A549 (cell line): ENCODE results near the gene KAT8.

Experiments used
- CBX2 ChIP-seq: fragments of 200-600 bp; sonication (generic); IDR thresholded peaks from 2 replicates; pipeline ENCODE4 v1.6.1; 2016; ENCODE audit warnings: low read depth, mild to moderate bottlenecking, borderline replicate concordance
- CHD2 ChIP-seq: fragments of 150-350 bp; IDR thresholded peaks from 2 replicates; pipeline ENCODE4 v1.6.1; 2014; ENCODE audit warnings: low read length; ENCODE audit not compliant: partially characterized antibody
- CTCF ChIP-seq: fragments of >200 bp; sonication (Bioruptor Twin); formaldehyde crosslinking; IDR thresholded peaks from 3 replicates; pipeline ENCODE4 v1.5.1; 2016
- E2F6 ChIP-seq: IDR thresholded peaks from 2 replicates; pipeline ENCODE4 v1.6.1; 2012; ENCODE audit warnings: low read depth, borderline replicate concordance
- JUN ChIP-seq, 2 experiments: fragments of >200 bp; sonication (Bioruptor Twin); formaldehyde crosslinking; IDR thresholded peaks; 2 replicates in 1 of 2; 3 replicates in 1 of 2; pipeline ENCODE4 v1.6.1; 2016 to 2017
- MAFK ChIP-seq: fragments of 450-650 bp; IDR thresholded peaks from 2 replicates; pipeline ENCODE4 v1.6.1; 2014; ENCODE audit not compliant: partially characterized antibody
- MYC ChIP-seq: IDR thresholded peaks from 2 replicates; pipeline ENCODE4 v1.6.1; 2012; ENCODE audit warnings: mild to moderate bottlenecking, inconsistent platforms, low read length, improper control_type of control experiment, borderline replicate concordance
- NFE2L2 ChIP-seq: fragments of 150-350 bp; conservative IDR thresholded peaks from 2 replicates; pipeline ENCODE4 v1.6.1; 2014; ENCODE audit warnings: low read length
- NR3C1 ChIP-seq: fragments of >200 bp; sonication (Bioruptor Twin); formaldehyde crosslinking; IDR thresholded peaks from 3 replicates; pipeline ENCODE4 v1.6.1; 2017
- PBX3 ChIP-seq: IDR thresholded peaks from 2 replicates; pipeline ENCODE4 v1.6.1; 2012
- POLR2A ChIP-seq: IDR thresholded peaks from 2 replicates; pipeline ENCODE4 v1.6.1; 2012; ENCODE audit warnings: mild to moderate bottlenecking, low read length
- SMC3 ChIP-seq: fragments of >200 bp; sonication (Bioruptor Twin); formaldehyde crosslinking; IDR thresholded peaks from 3 replicates; pipeline ENCODE4 v1.6.1; 2018; ENCODE audit warnings: inconsistent platforms
- ZFP36 ChIP-seq: fragments of 450-650 bp; IDR thresholded peaks from 2 replicates; pipeline ENCODE4 v1.6.1; 2014; ENCODE audit warnings: borderline replicate concordance; ENCODE audit not compliant: partially characterized antibody

- TF ChIP-seq CBX2: no peak
- TF ChIP-seq POLR2A: no peak
- TF ChIP-seq CTCF: no peak
- TF ChIP-seq CHD2: no peak
- no peak for TF ChIP-seq SMC3
- no peak for TF ChIP-seq PBX3
- TF ChIP-seq E2F6: no peak
- TF ChIP-seq JUN (IDR thresholded peaks at IDR 0.05): no peak
- no peak for TF ChIP-seq MAFK
- TF ChIP-seq NR3C1: no peak
- no peak for TF ChIP-seq ZFP36
- TF ChIP-seq NFE2L2: no peak
- no peak for TF ChIP-seq MYC
Observed at GRCh38 chr16:31083556-31083955, 33.9 kb upstream of the KAT8 start.
